22Rv1 (cell line): ENCODE data around the gene ANKZF1.

Experiments
- H3K27ac ChIP-seq: fragments of 450-650 bp; 2 replicates; pipeline ENCODE4 v1.5.1; 2017
- ZFX ChIP-seq: fragments of 450-650 bp; IDR thresholded peaks from 2 replicates; pipeline ENCODE4 v1.6.1; 2017; ENCODE audit warnings: antibody characterized with exemption, borderline replicate concordance
- TF ChIP-seq, protein P1 (sequence below): fragments of 450-650 bp; IDR thresholded peaks from 2 replicates; pipeline ENCODE4 v1.5.1; 2017; ENCODE audit warnings: mild to moderate bottlenecking

The ANKZF1 gene

GRCh38 chr2:219216535-219216915, 13.1 kb upstream of the ANKZF1 start:
- TF ChIP-seq, protein P1, sequence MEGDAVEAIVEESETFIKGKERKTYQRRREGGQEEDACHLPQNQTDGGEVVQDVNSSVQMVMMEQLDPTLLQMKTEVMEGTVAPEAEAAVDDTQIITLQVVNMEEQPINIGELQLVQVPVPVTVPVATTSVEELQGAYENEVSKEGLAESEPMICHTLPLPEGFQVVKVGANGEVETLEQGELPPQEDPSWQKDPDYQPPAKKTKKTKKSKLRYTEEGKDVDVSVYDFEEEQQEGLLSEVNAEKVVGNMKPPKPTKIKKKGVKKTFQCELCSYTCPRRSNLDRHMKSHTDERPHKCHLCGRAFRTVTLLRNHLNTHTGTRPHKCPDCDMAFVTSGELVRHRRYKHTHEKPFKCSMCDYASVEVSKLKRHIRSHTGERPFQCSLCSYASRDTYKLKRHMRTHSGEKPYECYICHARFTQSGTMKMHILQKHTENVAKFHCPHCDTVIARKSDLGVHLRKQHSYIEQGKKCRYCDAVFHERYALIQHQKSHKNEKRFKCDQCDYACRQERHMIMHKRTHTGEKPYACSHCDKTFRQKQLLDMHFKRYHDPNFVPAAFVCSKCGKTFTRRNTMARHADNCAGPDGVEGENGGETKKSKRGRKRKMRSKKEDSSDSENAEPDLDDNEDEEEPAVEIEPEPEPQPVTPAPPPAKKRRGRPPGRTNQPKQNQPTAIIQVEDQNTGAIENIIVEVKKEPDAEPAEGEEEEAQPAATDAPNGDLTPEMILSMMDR, result no peak
- no peak for TF ChIP-seq ZFX
- peak overlapping the region; percentile 97 for H3K27ac ChIP-seq

DNA sequence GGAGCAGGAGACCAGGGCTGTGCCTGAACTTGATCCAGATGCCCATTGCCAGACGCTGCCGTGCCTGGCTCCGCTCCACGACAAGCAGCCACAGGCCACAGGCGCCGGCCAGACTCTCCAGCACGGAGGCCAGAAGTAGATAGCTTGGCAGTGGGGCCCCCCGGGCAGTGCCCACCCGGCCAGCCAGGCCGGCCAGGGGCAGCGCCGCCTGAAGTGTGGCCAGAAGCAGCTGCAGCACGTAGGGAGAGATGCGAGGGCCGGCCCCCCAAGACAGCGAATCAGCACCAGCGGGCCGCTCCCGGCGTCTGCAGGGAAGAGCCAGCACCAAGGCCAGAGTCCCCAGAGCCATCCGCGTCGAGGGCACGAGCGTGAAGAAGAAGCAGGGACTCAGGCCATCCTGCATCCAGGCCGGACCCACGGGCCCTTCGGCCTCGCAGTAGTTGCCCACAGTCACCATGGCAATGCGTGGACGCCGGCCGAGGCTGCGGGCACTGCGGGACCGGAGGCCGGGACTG, 11.3 kb upstream of the ANKZF1 start:
- TF ChIP-seq, protein P1, result no peak; the same call in 1 of the 2 replicates
- no peak for TF ChIP-seq ZFX
- peak overlapping the region; percentile 97 for H3K27ac ChIP-seq

DNA sequence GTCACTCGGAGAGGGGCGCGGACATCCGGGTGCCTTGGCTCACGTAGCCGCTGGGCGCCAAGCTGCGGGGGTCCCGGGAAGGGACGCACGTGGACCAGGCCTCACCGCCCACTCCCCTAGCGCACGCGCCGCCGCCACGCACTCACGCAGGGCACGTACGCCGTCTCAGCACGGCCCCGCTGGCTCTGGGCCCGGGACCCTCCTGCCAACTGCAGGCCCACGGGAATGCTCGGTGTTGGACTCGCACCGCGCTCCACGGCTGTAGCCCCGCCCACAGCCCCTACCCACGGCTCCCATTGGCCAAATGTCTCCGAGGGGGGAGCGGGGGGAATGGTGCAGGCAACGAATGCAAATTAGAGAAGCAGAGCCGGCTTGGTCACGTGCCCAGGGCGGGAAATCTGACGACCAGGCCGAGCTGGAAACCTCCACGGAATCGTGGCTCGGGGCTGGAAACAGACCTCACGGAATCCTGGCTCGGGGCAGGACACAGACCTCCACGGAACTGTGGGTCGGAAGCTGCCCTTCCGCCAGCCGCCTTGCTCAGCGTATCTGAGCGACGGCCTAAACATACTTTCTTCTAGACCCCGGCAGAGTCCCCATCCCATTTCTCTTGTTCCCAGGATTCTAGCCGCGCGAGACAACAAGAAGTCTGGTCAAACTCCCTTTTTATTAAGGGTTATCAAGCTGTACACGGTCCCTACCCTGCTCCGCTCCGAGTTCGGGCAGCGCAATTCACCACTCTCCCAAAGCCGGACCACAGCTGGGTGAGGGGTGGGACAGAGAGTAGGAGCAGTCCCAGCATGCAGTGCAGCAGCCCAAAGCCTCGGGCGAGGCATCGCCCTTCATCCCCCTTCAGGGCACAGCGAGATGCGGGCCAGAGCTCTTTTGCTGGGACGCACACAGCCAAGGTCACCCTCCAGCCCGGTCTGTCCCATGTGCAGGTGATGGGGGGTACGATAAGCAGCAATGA, 10.6 kb upstream of the ANKZF1 start, which contains the start of gene ABCB6:
TSS of gene ABCB6 (minus strand) at position 227 of the 970 bp plus-strand sequence. CDS start 285 bp downstream, outside the sequence.
- H3K27ac ChIP-seq, result peak within 1 kb of the TSS; percentile 97
- TF ChIP-seq, protein P1, result no peak
- no peak for TF ChIP-seq ZFX

GRCh38 chr2:219219784-219220532, 9.6 kb upstream of the ANKZF1 start:
- peak overlapping the region; percentile 97 for H3K27ac ChIP-seq
- no peak for TF ChIP-seq ZFX
- TF ChIP-seq, protein P1, result no peak

- H3K27ac ChIP-seq, result 0 out of 2 replicates have a peak overlapping the region, but pooled peaks have one; percentile 12
- no peak for TF ChIP-seq ZFX
- TF ChIP-seq, protein P1, result no peak
Observed at GRCh38 chr2:219220652-219221402, 8.8 kb upstream of the ANKZF1 start.

DNA sequence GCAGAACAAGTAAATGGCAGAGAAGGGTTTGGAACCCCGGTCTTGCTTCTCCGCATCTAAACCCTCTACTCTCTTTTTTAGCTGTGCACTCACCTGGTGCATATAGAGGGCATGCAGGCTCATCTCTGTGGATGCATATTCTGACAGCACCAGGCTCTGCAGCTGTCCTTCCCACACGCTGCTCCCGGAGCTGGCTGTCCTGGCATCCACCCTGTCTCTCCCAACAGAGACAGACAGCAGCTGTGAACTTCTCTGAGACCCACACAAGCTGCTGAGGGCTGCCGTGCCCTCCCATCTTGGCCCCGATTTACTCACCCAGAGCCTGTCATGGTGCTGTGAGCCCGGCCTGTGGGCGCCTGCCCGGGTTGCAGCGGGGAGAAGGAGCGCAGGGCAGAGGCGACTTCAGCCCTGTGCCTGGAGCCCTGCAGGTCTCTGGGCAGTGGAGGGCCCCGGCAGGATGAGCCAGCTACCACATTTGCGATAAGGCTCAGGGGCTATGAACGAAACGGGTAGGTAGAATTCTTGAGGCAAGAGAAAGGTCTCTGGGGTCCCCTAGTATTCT, 7.6 kb upstream of the ANKZF1 start:
- H3K27ac ChIP-seq, result 0 out of 2 replicates have a peak overlapping the region, but pooled peaks have one; percentile 12
- no peak for TF ChIP-seq ZFX
- TF ChIP-seq, protein P1, result no peak
